ENCODE measurements around the gene MAP2K6. TPM values are rescaled to one million over a fixed set of nuclear protein-coding genes. Genes with fewer than 3 reads are reported as not detected.

MAP2K6 gene
- total and polyA plus RNA-seq, 2 of the 8 experiments (the other 6 are each of a cell fraction or from before 2014, with no cell fraction given), result 11.0 to 44.1 TPM

GRCh38 chr17:69434164-69434579 lies 19.7 kb downstream of the MAP2K6 start (continued):
- TF ChIP-seq RXRA (IDR thresholded peaks at IDR 0.05; ENCODE audit: insufficient read depth, low read depth, low read length) (no peak), YY1 (IDR thresholded peaks at IDR 0.05; ENCODE audit: low read depth, low read length) (no peak), TBP (IDR thresholded peaks at IDR 0.05; ENCODE audit: low read depth, low read length) (no peak)

Measured in H1 (cell line).